ENCODE results near the gene ERCC8.
"Not testable (repeated sequence)": the region's sequence is repeated elsewhere in the genome, so short reads cannot be mapped to it uniquely, and the experiment has no call there.

The ERCC8 gene

GRCh38 chr5:60903356-60903755, 41.5 kb downstream of the ERCC8 start:
- FAIRE-seq, result no peak

GRCh38 chr5:60896991-60897390, 47.9 kb downstream of the ERCC8 start:
- no peak for FAIRE-seq

GRCh38 chr5:60893521-60893920, 51.3 kb downstream of the ERCC8 start:
- no peak for FAIRE-seq

GRCh38 chr5:60891667-60892066, 53.2 kb downstream of the ERCC8 start:
- FAIRE-seq, result no peak

GRCh38 chr5:60888359-60889061, 56.4 kb downstream of the ERCC8 start:
- no peak for FAIRE-seq

- no peak for FAIRE-seq
Measured at GRCh38 chr5:60887746-60888145, 57.1 kb downstream of the ERCC8 start.

- no peak for FAIRE-seq
Measured at GRCh38 chr5:60887096-60887495, 57.8 kb downstream of the ERCC8 start.

- FAIRE-seq, result no peak
Measured at GRCh38 chr5:60886158-60886557, 58.7 kb downstream of the ERCC8 start.

GRCh38 chr5:60883229-60883628, 61.6 kb downstream of the ERCC8 start:
- FAIRE-seq, result no peak

GRCh38 chr5:60872892-60873291, 72.0 kb downstream of the ERCC8 start:
- no peak for FAIRE-seq

- FAIRE-seq, result no peak
Measured at GRCh38 chr5:60870857-60871256, 74.0 kb downstream of the ERCC8 start.

- not testable (repeated sequence) for FAIRE-seq
Measured at GRCh38 chr5:60860572-60860971, 84.3 kb downstream of the ERCC8 start.

GRCh38 chr5:60856066-60856465, 88.8 kb downstream of the ERCC8 start:
- FAIRE-seq, result no peak

- FAIRE-seq, result no peak
Measured at GRCh38 chr5:60852940-60853339, 91.9 kb downstream of the ERCC8 start.

- FAIRE-seq, result no peak
Measured at GRCh38 chr5:60852317-60852716, 92.6 kb downstream of the ERCC8 start.

- FAIRE-seq, result no peak
Measured at GRCh38 chr5:60851626-60852025, 93.2 kb downstream of the ERCC8 start.

GRCh38 chr5:60846298-60846697, 98.6 kb downstream of the ERCC8 start:
- no peak for FAIRE-seq

GRCh38 chr5:60843936-60844905, 100.6 kb downstream of the ERCC8 start, which contains the start of gene ELOVL7:
ELOVL7 (minus strand) TSS chr5:60844269; CDS start chr5:60787397, 56,872 bp downstream.
- FAIRE-seq, result no peak

GRCh38 chr5:60843386-60843935, 101.4 kb downstream of the ERCC8 start:
- no peak for FAIRE-seq

GRCh38 chr5:60842871-60843385, 101.9 kb downstream of the ERCC8 start:
- no peak for FAIRE-seq

GRCh38 chr5:60841361-60841760, 103.5 kb downstream of the ERCC8 start:
- no peak for FAIRE-seq

- no peak for FAIRE-seq
Measured at GRCh38 chr5:60836131-60836530, 108.7 kb downstream of the ERCC8 start.

- no peak for FAIRE-seq
Measured at GRCh38 chr5:60835554-60835953, 109.3 kb downstream of the ERCC8 start.

All from endometrium (tissue), 2 donors.